Right forelimb (tissue), 1 donor: Measurements from ENCODE around the gene CREBRF.
"Not testable (repeated sequence)": the region's sequence is repeated elsewhere in the genome, so short reads cannot be mapped to it uniquely, and the experiment has no call there.

Source experiments
- DNase-seq: peaks from one replicate; pipeline ENCODE4 v3.0.0-alpha.2; 2018

Gene CREBRF

DNA sequence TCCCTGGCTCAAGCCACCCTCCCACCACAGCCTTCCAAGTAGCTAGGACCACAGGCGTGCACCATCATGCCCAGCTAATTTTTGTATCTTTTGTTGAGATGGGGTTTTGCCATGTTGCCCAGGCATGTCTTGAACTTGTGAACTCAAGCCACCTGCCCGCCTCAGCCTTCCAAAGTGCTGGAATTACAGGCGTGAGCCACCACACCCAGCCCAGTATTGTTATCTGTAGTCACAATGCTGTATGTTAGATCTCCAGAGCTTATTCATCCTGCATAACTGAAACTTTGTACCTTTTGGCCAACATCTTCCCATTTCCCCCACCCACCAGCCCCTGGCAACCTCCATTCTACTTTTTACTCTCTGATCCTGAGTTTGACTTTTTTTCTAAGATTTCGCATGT, 37.5 kb downstream of the CREBRF start:
- DNase-seq: no peak

DNA sequence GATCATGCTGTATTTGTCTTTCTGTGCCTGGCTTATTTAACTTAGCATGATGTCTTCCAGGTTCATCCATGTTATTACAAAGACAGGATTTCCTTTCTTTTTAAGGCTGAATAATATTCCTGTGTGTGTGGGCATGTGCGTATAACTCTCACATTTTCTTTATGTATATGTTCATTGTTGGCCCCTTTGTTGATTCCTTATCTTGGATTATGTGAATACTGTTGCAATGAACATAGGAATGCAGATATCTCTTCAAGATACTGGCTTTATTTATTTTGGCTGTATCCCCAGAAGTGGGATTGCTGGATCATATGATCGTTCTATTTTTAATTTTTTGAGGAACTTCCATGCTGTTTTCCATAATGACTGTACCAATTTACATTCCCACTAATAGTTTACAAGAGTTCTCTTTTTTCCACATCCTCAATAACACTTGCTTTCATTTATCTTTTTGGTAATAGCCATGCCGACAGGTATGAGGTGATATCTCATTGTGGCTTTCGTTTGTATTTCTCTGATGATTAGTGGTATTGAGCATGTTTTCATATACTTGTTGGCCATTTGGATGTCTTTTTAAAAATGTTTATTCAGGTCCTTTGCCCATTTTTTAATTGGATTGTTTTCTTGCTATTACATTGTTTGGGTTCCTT, 38.0 kb downstream of the CREBRF start:
- DNase-seq: no peak

DNA sequence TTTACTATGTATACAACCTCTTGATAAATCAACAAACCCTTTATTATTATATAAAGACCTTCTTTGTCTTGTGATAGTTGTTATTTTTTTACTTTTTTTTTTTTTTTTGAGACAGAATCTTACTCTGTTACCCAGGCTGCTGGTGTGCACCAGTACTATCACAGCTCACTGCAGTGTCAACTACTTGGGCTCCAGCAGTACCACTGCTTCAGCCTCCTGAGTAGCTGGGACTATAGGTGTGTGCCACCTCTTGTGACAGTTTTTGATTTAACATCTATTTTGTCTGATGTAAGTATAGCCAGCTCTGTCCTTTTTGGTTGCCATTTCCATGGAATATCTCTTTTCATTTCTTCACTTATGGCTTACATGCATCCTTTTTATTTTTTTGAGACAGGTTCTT, 42.6 kb downstream of the CREBRF start:
- DNase-seq: no peak

DNA sequence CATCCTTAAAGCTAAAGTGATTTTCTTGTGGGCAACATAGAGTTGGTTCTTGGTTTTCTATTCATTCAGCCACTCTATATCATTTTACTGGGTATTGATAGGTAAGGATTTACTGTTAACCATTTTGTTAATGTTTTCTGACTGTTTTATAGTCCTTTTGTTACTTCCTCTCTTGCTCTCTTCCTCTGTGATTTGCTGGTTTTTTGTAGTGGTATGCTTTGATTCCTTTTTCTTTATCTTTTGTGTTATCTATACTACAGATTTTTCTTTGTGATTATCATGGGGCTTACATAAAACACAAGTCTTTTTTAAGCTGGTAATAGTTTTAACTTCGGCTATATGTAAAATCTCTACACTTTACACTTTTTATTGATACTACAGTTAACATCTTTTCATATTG, 43.3 kb downstream of the CREBRF start:
- no peak for DNase-seq

DNA sequence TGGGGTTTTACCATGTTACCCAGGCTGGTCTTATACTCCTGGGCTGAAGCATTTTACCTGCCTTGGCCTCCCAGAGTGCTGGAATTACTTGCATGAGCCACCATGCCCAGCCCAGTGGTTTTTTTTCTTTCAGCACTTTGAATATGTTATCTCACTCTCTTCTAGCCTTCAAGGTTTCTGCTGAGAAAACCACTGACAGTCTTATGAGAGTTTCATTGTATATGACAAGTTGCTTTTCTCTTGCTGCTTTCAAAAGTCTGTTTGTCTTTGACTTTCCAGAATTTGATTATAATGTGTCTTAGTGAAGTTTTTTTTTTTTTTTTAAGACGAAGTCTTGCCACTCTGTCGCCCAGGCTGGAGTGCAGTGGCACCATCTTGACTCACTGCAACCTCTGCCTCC, 45.1 kb downstream of the CREBRF start:
- no peak for DNase-seq

DNA sequence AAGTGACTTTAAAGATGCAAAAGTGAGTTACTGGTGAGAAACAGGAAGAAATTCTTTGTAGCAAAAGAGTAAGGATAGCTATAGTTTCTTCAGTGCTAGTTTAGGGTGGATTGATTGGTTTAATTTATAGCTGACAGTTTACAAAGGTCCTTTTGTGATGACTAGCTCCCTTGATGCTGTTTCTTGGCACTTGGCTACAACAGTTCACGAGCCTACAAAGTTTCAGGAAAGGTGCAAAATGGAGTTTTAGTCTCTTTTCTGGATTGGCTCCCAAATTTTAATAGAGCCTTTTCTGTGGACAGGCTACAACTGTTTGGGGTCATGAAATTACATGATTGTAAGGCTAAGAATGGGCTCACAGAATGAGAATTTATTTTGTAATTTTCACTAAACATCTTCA, 47.3 kb downstream of the CREBRF start:
- DNase-seq: no peak

DNA sequence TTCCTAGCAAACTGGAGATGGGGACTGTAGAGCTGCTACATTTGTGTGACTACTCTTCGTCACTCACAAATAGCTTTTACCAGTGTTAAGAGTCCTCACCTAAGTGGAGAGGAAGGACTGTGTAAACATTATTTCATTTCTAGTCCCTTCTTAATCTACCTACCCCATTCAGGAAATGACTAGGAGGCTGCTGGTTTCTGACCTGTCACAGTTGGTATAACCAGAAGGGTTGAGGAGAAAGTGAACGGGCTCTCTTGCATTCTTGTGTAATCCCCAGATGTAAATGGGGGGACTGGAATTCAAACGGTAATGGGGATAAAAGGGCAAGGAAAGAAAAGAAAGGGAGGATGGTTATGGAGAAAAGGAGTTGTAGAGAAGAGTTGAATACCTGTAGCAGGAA, 52.8 kb downstream of the CREBRF start:
- DNase-seq: no peak

DNA sequence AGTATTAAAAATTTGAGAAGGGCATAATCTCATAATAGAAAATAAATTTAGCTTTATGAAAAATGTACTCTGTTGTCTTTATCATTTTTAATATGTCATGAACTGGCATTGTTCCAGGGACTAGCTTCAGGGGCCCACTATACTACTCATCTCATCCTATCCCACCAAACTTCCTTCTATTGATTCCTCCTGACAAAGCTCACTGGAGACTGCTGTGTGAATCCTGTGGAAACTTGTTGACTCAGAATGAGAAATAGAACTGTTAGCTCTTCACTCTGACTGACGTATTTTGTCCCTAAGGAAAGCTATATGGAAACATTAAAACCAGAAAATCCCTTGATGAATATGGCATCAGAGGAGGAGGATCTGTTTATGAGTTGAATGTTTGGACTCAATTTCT, 58.4 kb downstream of the CREBRF start:
- no peak for DNase-seq

DNA sequence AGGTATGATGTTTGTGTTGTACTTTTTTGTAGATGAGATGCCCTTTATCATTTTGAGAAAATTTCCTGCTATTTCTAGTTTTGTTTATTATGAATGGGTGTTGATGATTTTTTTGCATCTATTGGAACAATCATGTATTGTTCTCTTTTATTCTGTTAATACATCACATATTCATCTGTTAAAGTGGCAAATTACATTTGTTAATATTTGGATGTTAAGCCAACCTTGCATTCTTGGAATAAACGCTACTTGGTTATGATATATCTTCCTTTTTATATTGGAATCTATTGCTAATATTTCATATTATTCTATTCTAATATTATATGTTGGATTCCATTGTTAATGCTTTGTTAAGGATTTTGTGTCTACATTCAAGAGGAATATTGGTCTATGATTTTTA, 63.6 kb downstream of the CREBRF start:
- DNase-seq: no peak

DNA sequence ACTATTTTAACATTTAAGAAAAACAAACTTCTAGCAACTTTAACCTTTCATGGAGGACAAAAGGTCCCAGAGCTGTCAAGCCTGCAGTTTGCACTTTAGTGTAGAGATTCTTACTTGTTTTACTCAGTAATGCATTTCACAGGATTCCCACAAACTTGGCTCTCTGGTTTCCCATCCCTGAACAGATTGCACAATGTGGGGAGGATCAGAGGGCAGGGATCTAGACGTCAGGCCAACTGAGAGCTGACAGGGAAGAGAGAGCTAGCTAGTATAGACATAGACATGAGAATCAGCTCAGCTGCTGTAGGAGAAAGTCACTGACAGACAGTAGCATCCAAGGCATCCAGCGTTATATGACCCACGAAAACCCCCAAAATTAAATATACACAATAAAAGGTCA, 67.3 kb downstream of the CREBRF start:
- no peak for DNase-seq

DNA sequence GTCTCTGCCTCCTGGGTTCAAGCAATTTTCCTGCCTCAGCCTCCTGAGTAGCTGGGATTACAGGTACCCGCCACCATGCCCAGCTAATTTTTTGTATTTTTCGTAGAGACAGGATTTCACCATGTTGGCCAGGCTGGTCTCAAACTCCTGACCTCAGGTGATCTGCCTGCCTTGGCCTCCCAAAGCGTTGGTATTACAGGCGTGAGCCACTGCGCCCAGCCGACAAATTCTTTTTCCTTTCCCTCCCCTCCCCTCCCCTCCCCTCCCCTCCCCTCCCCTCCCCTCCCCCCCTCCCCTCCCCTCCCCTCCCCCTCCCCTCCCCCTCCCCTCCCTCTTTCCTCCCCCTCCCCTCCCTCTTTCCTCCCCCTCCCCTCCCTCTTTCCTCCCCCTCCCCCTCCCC, 76.0 kb downstream of the CREBRF start:
- DNase-seq: not testable (repeated sequence)

DNA sequence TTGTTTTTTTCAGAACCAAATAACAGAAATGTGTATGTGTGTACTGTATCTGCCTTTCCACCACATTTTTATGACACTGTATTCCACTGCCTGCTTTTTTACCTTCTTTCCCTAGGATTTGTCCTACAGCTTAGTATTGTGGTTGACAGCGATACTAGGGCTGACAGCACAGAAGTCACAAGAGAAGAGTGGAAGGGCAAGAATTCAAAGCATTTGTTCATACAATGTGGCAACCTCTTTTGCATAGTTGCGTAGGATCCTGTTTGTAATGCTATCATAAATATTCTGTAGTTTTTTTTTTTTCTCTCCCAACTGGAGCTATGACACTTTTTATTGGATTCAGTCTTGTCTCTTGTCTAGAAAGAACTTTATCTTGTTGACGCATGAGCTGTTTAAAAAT, 82.6 kb downstream of the CREBRF start:
- no peak for DNase-seq

DNA sequence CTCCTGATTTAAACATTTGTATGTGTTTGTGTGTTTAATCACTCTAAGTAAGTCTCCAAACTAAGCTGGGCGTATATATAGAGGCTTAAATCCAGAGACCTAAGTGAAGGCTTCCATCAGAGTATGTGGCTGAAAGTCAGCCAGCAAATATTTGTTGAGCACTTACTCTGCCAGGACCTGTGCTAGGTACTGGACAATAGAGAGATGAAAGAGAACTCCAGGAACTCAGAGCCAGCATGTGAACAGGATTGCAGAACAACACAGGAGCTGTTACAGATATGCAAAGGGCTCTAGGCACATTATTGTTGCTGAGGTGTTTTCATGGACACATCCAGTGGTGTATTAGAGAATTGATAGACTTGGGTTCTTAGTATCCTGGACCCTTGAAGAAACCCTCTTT, 83.5 kb downstream of the CREBRF start:
- no peak for DNase-seq

DNA sequence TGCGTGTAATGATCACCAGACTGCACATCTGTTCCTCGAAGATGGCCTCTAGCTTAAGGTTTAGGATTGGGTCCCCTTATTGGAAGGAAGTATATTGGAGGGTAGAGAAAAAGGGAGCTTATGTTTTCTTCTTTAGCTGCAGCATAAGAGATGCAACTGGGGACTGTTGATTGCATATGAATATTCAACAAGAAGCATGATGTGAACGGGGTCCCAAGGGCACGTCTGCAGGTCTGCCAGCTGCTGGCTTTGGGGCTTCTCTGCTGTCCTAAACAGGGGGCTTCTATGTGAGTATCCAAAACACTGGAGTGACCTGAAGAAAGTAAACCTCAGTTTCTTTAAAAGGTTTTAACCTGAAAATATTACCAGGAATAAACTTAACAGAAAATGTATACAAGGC, 84.6 kb downstream of the CREBRF start:
- no peak for DNase-seq

DNA sequence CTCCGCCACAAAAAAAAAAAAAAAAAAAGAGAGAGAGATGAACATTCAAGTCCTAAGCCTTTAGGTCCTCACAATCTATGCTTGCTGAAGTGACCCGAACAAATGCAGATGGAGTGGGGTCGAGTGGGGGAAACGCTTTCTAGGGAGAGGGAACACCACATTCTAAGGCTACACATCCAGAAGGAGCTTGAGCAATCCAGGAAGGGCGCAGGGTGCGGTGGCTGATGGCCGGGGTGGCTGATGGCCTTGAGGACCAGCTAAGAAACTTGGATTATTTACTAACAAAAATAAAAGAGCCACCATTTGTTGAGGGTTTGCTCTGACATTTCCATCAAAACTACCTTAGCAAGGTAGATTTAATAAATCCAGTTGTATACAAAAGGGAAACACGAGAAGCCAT, 87.4 kb downstream of the CREBRF start:
- no peak for DNase-seq

DNA sequence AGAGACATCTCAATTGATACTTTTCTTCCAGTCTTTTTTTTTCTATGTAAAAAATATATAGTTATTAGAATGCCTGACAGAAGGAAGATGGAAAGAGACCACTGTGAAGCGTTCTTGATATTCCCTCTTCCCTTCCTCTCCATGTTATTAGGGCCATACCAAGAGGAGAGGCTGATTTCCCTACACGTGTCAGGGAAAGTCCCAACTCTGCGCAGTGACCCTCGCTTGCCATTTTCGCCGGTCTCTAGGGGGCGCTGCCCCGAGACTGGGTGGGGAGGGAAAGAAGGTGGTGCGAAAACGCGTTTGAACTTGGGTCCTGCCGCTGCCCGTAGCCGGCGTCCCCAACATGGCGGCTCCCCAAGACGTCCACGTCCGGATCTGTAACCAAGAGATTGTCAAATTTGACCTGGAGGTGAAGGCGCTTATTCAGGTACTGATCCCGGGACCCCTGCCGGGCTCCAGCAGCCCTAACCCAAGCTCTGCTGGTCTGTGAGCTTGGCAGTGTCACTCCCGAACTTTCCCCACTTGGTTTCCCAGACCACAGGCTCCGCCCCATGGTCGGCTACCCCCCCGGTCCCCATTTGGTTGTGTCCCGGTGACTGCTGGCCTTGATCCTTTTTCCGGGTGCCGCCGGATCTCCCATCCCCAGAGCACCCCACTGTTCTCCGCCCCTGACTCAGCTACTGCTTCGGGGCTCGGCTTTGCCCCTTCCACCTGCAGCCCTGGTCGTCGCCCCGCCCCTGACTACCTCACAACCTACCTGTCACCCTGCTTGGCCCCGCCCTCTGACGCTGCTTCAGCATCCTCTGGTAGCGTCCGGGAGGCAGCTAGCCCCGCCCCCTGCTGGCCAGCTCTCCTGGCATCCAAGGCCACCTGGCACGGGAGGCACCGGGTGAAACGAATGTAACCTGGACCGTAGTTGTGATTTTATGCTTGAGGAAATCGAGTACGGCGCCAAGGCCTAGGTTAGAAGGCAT, 88.3 kb downstream of the CREBRF start, which contains the start of gene BNIP1:
Gene BNIP1 (plus strand): TSS at position 332 of the 977 bp plus-strand sequence. CDS start 15 bp downstream, at position 347.
- DNase-seq: peak; percentile 96

DNA sequence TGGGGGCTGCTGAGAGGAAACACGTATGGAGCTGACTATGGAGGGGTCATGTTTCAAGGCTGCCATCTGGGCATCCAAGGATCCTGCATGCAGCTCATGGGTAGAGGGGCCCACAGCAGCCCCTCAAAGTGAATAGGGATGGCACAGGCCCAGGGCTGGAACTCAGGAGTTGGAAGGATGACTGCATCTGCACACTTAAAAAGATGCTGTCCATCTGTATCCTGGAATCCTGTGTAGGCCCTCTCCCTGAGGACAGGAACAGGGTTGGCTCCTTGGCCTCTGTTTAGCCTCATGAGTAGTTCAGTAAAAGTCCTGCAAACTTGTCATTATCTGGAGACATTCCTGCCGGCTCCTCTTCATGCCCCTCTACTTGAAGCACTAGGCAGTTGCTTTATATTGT, 92.2 kb downstream of the CREBRF start:
- no peak for DNase-seq

DNA sequence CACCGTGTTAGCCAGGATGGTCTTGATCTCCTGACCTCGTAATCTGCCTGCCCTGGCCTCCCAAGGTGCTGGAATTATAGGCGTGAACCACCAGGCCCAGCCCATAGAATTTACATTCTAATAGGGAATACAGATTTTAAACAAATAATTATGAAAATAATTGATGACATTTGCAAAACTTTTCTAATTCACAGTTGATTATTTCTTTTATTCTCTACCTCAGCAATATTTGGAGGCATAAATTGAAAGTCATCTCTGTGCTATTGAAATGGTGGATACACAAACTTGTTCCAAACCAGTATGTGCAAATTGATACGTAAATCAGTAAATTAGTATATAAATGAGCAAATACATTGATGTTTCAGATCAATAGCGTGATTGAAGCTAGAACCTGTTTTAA, 96.4 kb downstream of the CREBRF start:
- DNase-seq: no peak

DNA sequence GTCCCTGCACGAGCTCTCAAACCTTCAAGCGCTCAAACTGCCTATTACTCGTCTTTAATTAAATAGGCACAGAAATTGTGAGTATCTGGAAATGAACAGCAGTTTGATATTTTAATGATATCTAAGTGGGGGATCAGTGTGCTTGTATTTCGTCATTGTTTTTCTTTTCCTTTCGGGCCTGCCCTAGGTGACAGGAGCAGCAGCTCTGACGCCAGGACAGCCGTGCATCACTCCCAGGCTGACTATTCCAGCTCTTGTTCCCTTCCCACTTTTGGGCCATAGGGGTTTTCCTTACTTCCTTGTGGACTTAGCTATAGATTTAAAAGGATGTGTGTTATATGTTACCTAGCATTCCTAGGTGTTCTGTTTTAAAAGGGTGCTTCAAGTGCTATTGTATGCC, 97.7 kb downstream of the CREBRF start:
- no peak for DNase-seq

DNA sequence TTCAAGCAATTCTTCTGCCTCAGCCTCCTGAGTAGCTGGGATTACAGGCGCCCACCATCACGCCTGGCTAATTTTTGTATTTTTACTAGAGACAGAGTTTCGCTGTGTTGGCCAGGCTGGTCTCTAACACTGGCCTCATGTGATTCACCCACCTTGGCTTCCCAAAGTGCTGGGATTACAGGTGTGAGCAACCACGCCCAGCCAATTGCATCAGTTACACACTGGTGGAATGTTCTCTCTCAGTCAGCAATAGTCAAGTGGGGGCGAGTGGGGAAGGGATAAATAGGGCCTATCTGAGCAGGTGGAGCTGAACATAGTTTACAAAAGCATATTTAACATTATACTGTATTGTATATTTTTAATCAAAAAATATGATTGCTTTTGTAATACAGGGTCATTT, 98.5 kb downstream of the CREBRF start:
- DNase-seq: not testable (repeated sequence)

DNA sequence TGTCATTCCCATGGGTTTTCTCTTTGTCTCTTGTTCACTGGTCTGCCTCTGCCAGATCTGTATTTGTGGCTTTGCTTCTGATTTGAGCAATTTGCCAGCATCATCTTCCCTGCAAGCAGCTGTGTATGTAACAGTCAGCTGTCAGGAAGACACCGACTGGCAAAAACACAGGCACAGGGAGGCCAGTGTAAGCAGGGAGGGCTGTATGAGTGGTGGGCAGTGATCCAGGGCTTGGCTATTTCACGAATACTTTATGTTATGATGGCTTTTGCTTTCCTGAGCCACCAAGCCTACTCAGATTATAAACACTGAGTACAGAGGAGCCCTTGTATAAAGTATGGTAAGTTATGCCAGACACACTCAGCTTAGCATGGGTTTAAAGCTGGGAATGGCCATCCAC, 99.8 kb downstream of the CREBRF start:
- DNase-seq: no peak

DNA sequence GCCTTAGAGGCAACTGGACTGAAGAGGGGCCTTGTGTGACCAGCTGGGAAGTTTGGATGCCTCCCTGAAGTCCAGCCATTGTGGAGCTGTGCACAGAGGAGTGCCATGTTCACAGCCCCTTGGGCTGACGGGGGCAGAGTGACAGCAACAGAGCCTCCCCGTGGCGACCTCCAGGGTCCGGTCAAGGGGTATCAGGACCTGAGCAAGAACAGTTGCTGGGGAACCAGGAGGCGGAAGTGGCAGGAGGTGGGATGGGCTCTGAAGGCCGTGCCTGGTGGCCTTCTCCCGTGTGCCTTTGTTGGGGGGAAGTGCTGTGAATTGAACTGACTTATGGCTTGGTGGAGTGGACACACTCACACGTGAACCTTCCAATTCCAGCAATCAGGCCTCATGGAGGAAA, 102.2 kb downstream of the CREBRF start:
- DNase-seq: no peak

DNA sequence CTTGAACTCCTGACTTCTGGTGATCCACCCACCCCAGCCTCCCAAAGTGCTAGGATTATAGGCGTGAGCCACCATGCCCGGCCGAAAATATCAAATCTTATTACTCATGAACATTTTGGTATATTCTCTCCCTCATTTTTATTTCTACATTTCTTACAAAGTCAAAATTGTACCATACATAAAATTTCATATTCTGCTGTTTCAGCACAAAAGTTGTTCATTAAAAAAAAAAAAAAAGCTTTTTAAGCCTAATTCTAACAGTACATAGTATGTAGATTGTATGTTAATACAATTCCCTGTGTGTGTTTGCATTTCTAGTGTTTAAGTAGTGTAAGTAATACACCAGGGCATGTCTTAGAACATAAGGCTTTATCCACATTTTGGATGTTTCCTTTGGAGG, 103.1 kb downstream of the CREBRF start:
- DNase-seq: no peak

DNA sequence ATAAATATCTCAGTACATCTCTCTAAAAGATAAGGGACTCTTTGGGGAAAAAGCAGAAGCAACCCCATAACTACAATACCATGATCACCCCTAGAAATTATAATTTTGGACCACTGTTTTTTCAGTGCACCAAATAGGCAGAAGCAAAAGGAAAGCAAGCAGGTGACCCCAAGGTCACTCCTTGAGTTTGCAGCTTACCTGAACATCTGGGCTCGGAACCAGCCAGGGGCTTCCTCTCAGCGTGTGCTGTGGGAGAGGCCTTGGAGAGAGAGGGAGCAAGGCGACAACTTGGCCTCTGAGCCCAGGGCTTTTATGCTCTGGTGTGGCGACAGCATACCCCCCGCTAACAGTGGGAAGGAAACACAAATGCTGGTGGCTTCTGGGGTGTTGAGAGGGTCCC, 105.0 kb downstream of the CREBRF start:
- no peak for DNase-seq
